BJ (cell line): ENCODE results near the gene DNAI4. TPM values are rescaled to one million over a fixed set of nuclear protein-coding genes. Genes with fewer than 3 reads are reported as not detected.

ENCODE experiments used
- CTCF ChIA-PET: fragments of 350-600 bp; formaldehyde crosslinking; extraction: SDS; loops from one replicate; lab custom pipeline; 2021; ENCODE audit warnings: antibody characterized with exemption, inconsistent platforms; lab: Yijun Ruan, JAX
- POLR2A ChIA-PET: fragments of 300-600 bp; sonication (Branson Sonifier 250); formaldehyde crosslinking; extraction: SDS; loops from one replicate; lab custom pipeline; 2021; ENCODE audit warnings: antibody characterized with exemption; lab: Charles Lee
- DNase-seq: peaks from one replicate; pipeline ENCODE4 v3.0.0-alpha.2; 2011; ENCODE audit warnings: low read depth
- H3K27me3 ChIP-seq: 2 replicates; pipeline ENCODE4 v1.6.0; 2011; ENCODE audit warnings: low read length; ENCODE audit not compliant: control insufficient read depth, insufficient read depth
- H3K36me3 ChIP-seq: 2 replicates; pipeline ENCODE4 v1.5.1; 2011; ENCODE audit warnings: low read length; ENCODE audit not compliant: control insufficient read depth, insufficient read depth
- H3K4me3 ChIP-seq: 2 replicates; pipeline ENCODE4 v1.5.1; 2011; ENCODE audit warnings: low read depth, mild to moderate bottlenecking, control low read depth, low read length
- CTCF ChIP-seq: IDR thresholded peaks from 2 replicates; pipeline ENCODE4 v1.5.1; 2011; ENCODE audit warnings: low read depth, mild to moderate bottlenecking, control low read depth, inconsistent platforms, low read length, moderate library complexity; ENCODE audit not compliant: insufficient read depth
- polyA plus RNA-seq: library from polyadenylated mRNA; depleted of rRNA; stranded (reverse); fragments of >200 nt; gene quantifications from 2 replicates; pipeline ENCODE4 v1.2.3, GENCODE V29; 2011

The DNAI4 gene
- polyA plus RNA-seq, 1 experiment, result 1.3 TPM

- POLR2A ChIA-PET, result no interaction called here
- DNase-seq, result no peak
- Histone ChIP-seq H3K27me3 (no peaks in the 10 kb centered on the region), H3K36me3 (no peaks in the 10 kb centered on the region), H3K4me3 (no peak overlapping the region)
- CTCF ChIA-PET, result no interaction called here
- TF ChIP-seq CTCF, result no peak
Measured at GRCh38 chr1:66840929-66841328, 83.7 kb downstream of the DNAI4 start.

GRCh38 chr1:66834926-66835325, 89.7 kb downstream of the DNAI4 start:
- H3K4me3 ChIP-seq, result no peak overlapping the region
- TF ChIP-seq CTCF, result no peak
- ChIA-PET POLR2A (no interaction called here), CTCF (no interaction called here)
- H3K36me3 ChIP-seq, result no peaks in the 10 kb centered on the region
- DNase-seq, result no peak
- no peaks in the 10 kb centered on the region for H3K27me3 ChIP-seq

- Histone ChIP-seq H3K36me3 (no peaks in the 10 kb centered on the region), H3K4me3 (no peak overlapping the region), H3K27me3 (no peaks in the 10 kb centered on the region)
- ChIA-PET CTCF (no interaction called here), POLR2A (no interaction called here)
- DNase-seq, result no peak
- TF ChIP-seq CTCF, result no peak
Measured at GRCh38 chr1:66833112-66833511, 91.5 kb downstream of the DNAI4 start.

GRCh38 chr1:66831529-66832239, 93.0 kb downstream of the DNAI4 start:
- ChIA-PET POLR2A (no interaction called here), CTCF (interaction anchor here (0.6 kb wide), 1 partner anchor 38 kb away, joined by 3 read pairs; no protein-coding TSS in a partner anchor)
- DNase-seq, result no peak
- no peaks in the 10 kb centered on the region for H3K27me3 ChIP-seq
- H3K4me3 ChIP-seq, result no peak overlapping the region
- H3K36me3 ChIP-seq, result no peaks in the 10 kb centered on the region
- TF ChIP-seq CTCF, result no peak

GRCh38 chr1:66824771-66825170, 99.9 kb downstream of the DNAI4 start:
- Histone ChIP-seq H3K27me3 (no peaks in the 10 kb centered on the region), H3K36me3 (no peaks in the 10 kb centered on the region), H3K4me3 (no peak overlapping the region)
- ChIA-PET POLR2A (no interaction called here), CTCF (no interaction called here)
- no peak for TF ChIP-seq CTCF
- no peak for DNase-seq
